GM18520 (cell line): ENCODE data around the gene PADI1.
"Not testable (repeated sequence)": the region's sequence is repeated elsewhere in the genome, so short reads cannot be mapped to it uniquely, and the experiment has no call there.

Experiments used
- ATAC-seq: cut with Tn5 transposase; IDR thresholded peaks from one replicate; pipeline ENCODE4 v1.9.1; 2021; ENCODE audit not compliant: unreplicated experiment

The PADI1 gene

GRCh38 chr1:17239420-17239819 is 34.5 kb downstream of the PADI1 start:
- ATAC-seq: no peak

DNA sequence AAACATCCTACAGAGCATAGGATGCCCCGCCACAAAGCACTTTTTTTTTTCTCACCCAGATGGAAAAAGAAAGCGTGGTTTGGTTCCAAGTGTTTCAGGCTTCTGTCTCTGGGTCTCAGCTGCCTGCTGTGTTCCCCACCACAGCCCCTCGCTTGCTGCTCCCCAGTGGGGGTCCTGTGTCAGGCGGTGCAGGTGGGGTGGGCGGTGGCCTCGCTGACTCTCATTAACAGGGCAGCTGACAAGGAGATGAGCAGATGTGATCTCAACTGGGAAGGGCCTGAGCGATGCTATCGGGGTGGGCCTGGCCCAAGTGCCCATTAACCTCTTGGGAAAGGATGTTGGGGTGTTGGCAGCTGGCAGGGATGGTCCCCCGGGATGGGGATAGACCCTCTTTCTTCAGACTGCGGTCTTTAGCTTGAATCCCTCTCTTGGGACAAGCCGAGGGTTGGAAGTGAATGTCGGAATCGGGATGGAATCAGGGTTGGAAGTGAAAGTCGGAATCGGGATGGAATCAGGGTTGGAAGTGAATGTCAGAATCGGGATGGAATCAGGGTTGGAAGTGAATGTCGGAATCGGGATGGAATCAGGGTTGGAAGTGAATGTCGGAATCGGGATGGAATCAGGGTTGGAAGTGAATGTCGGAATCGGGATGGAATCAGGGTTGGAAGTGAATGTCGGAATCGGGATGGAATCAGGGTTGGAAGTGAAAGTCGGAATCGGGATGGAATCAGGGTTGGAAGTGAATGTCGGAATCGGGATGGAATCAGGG is 36.3 kb downstream of the PADI1 start:
- not testable (repeated sequence) for ATAC-seq

- not testable (repeated sequence) for ATAC-seq
Measured at GRCh38 chr1:17241780-17242074, 36.8 kb downstream of the PADI1 start.

GRCh38 chr1:17243274-17243673 is 38.3 kb downstream of the PADI1 start:
- no peak for ATAC-seq

GRCh38 chr1:17244821-17245740 is 40.2 kb downstream of the PADI1 start:
- no peak for ATAC-seq

DNA sequence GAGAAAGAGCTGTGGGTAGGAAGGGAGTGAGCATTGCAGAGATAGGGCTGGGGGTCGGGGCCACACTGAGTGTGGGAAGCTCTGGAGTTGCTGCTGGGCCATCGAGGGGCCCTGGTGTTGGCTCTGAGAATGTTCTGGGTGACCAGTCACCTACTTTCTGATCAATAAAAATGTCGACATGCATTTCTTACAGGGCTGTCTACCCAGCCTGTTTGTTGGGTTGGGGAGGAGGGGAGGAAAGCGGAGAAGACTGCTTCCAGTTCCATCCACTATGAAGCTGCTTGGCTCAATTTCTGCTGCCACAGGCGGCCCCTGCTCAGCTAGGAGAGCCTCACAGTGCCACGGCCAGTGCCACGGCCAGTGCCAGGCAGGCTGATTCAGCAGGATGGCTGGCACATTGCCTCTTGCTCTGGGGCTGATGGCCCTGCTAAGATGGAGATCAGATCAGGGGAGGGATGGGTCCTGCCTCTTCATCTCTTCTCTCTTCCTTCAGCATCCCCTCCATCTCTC is 40.9 kb downstream of the PADI1 start:
- ATAC-seq: no peak

DNA sequence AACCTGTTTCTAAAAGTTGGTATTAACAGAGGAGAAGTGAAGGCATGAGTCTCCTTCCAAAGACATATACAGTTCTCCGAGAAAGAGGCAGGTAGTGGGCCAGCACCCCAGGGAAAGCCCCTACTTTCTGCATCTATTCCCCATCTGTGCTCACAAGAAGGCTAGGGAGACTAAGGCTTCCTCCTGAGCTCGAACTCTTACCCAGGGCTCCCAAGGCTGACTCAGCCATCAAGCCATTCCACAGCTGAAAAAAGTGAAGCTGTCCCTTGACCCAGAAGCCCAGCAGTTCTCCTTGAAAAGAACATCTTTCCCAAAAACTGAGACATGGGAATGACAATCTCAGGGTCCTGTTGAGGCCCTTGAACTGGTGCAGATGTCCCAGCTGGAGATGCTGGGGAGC is 42.0 kb downstream of the PADI1 start:
- no peak for ATAC-seq

- no peak for ATAC-seq
Measured at GRCh38 chr1:17248781-17249180, 43.9 kb downstream of the PADI1 start, which contains the start of gene PADI3. Gene PADI3, plus strand, starts transcription at chr1:17249098. Its CDS starts 40 bp downstream, at chr1:17249138.

DNA sequence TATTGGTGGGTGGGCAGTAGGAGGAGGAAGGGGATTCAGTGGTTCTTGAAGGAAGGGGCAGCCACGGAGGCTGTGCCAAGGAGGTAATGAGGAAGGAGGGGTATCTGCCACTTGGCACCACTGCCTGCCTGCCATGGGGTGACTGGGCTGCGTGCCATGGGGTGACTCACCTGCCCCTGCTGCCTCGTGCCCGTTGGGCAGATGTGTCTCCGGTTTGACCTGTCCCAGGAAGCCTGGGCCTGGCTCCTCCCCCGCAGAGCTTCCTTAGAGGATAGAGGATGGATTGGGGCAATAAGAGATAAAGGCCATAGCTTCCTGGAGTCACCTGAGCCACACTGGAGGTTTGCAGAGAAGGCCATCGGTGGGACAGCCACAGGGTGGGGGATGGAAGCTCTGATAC is 45.7 kb downstream of the PADI1 start:
- no peak for ATAC-seq

GRCh38 chr1:17251246-17251645 is 46.3 kb downstream of the PADI1 start:
- ATAC-seq: no peak

GRCh38 chr1:17251701-17252376 is 46.9 kb downstream of the PADI1 start:
- no peak for ATAC-seq

GRCh38 chr1:17255336-17255735 is 50.4 kb downstream of the PADI1 start:
- ATAC-seq: no peak

- ATAC-seq: no peak
Measured at GRCh38 chr1:17258116-17258757, 53.3 kb downstream of the PADI1 start.

DNA sequence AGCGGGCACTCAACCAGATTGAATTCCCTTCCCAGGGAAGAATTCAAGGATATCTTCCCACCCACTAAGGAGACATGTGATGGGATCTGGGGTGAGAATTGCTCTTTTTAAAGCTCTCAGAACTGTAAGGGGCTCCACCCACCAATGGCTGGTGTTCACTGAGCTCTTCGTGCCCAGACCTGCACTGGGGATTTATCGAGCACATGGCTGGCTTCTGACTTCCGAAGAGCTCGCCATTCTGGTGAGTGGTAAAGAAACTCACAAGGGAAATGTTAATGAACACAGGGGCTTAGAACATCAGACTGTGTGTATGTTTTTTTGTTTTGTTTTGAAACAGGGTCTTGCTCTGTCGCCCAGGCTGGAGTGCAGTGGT is 53.8 kb downstream of the PADI1 start:
- ATAC-seq: no peak

DNA sequence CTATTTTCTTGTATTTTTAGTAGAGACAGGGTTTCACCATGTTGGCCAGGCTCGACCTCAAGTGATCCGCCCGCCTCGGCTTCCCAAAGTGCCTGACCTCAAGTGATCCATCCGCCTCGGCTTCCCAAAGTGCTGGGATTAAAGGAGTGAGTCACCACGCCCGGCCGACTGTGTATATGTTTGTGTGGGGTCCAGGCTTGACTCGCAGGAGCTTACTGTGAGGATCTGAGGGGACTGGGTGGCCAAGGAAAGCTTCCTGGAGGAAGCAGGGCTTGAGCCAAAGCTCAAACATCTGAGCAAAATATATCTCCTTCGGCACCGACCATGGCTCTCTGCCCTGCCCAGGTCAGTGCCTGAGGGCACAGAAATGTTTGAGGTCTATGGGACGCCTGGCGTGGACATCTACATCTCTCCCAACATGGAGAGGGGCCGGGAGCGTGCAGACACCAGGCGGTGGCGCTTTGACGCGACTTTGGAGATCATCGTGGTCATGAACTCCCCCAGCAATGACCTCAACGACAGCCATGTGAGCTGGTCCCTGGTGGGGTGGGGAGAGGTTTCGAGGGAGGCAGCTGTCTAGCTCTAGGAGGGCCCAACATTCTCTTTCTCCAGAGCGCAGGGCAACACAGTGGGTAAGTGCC is 54.4 kb downstream of the PADI1 start:
- no peak for ATAC-seq

GRCh38 chr1:17260264-17260663 is 55.3 kb downstream of the PADI1 start:
- ATAC-seq: no peak

GRCh38 chr1:17260738-17261137 is 55.8 kb downstream of the PADI1 start:
- no peak for ATAC-seq

DNA sequence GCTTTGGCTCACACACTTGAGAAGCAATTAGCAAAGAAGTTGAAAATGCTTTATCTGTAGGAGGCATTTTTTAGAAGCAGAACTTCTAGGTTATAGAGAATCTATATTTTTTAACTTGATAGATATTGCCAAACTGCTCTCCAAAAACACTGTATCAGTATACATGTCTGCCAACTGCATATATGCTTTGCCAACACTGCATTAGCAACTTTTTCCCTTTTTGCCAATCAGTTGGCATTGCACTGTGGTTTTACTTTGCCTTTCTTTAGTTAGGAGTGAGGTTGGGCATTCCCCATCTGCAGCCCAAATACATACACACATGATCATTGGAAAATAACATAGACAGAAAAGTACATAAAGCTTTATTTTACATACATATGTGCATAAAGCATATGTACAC is 59.0 kb downstream of the PADI1 start:
- ATAC-seq: no peak

- ATAC-seq: no peak
Measured at GRCh38 chr1:17264470-17264869, 59.5 kb downstream of the PADI1 start.

GRCh38 chr1:17265162-17265561 is 60.2 kb downstream of the PADI1 start:
- no peak for ATAC-seq

GRCh38 chr1:17265950-17266349 is 61.0 kb downstream of the PADI1 start:
- ATAC-seq: no peak
